H1 (cell line): ENCODE measurements around the gene PES1. TPM values are rescaled to one million over a fixed set of nuclear protein-coding genes. Genes with fewer than 3 reads are reported as not detected.
A peak's percentile ranks its signal among the peaks of the same experiment; 100 is the strongest.

Source experiments
- CTCF ChIA-PET: fragments of 300-600 bp; sonication (Branson Sonifier 250); formaldehyde crosslinking; loops from one replicate; lab custom pipeline; 2021; ENCODE audit not compliant: partially characterized antibody; lab: Charles Lee
- POLR2A ChIA-PET: fragments of 300-600 bp; sonication (Branson Sonifier 250); formaldehyde crosslinking; loops from one replicate; lab custom pipeline; 2021; ENCODE audit warnings: inconsistent platforms; ENCODE audit not compliant: partially characterized antibody; lab: Charles Lee
- DNase-seq, 2 experiments: peaks; one replicate each; pipeline versions ENCODE4 v3.0.0 to v3.0.0-alpha.2; 2010 to 2022; ENCODE audit warnings: low spot score in 2 of 2, low read depth in 1 of 2, mixed read lengths in 1 of 2
- FAIRE-seq: peaks from 2 replicates; lab custom pipeline; 2011; peaks lifted over from hg19 to GRCh38; lab: Jason Lieb, UNC
- H2AFZ ChIP-seq: 2 replicates; pipeline ENCODE4 v1.8.1; 2012; ENCODE audit warnings: low read length, inconsistent platforms
- H2AK5ac ChIP-seq: 2 replicates; pipeline ENCODE4 v1.6.1; 2013; ENCODE audit warnings: low read depth, low read length
- H2BK120ac ChIP-seq: replicated peaks from 2 replicates; pipeline ENCODE3; 2013; ENCODE audit warnings: low read depth, low read length, inconsistent platforms
- H2BK12ac ChIP-seq: 2 replicates; pipeline ENCODE4 v1.6.1; 2013; ENCODE audit warnings: low read depth, low read length
- H2BK15ac ChIP-seq: 2 replicates; pipeline ENCODE4 v1.6.1; 2013; ENCODE audit warnings: low read length
- H2BK20ac ChIP-seq: 2 replicates; pipeline ENCODE4 v1.6.1; 2013; ENCODE audit warnings: low read length
- H2BK5ac ChIP-seq: 2 replicates; pipeline ENCODE4 v1.6.1; 2013; ENCODE audit warnings: low read depth, low read length
- H3K14ac ChIP-seq: 2 replicates; pipeline ENCODE4 v1.6.1; 2013; ENCODE audit warnings: inconsistent platforms; ENCODE audit not compliant: insufficient read length
- H3K18ac ChIP-seq: 2 replicates; pipeline ENCODE4 v1.6.1; 2013; ENCODE audit warnings: low read length; ENCODE audit errors: extremely low read depth
- H3K23ac ChIP-seq: 2 replicates; pipeline ENCODE4 v1.6.1; 2013; ENCODE audit warnings: inconsistent platforms; ENCODE audit not compliant: insufficient read length
- H3K23me2 ChIP-seq: 2 replicates; pipeline ENCODE4 v1.6.1; 2013; ENCODE audit warnings: low read depth, low read length
- H3K27ac ChIP-seq: 2 replicates; pipeline ENCODE4 v1.6.1; 2011; ENCODE audit warnings: low read depth, low read length, inconsistent platforms
- H3K27me3 ChIP-seq, 4 experiments: replicated peaks in 1 of 4; 1 replicate in 1 of 4; 2 replicates in 3 of 4; pipeline versions ENCODE4 v1.6.1 to v1.8.1; 2011 to 2013; ENCODE audit warnings: low read length in 3 of 4, mild to moderate bottlenecking in 3 of 4, inconsistent platforms in 2 of 4, mixed read lengths in 2 of 4, moderate library complexity in 1 of 4; ENCODE audit not compliant: control insufficient read depth in 3 of 4, insufficient read depth in 3 of 4; ENCODE audit errors: extremely low read depth in 1 of 4
- H3K36me3 ChIP-seq, 4 experiments: 2 replicates each; pipeline versions ENCODE4 v1.6.1 to v1.8.1; 2011 to 2013; ENCODE audit warnings: mild to moderate bottlenecking in 4 of 4, low read length in 3 of 4, moderate library complexity in 2 of 4, control low read depth in 1 of 4, inconsistent platforms in 1 of 4; ENCODE audit not compliant: insufficient read depth in 4 of 4, control insufficient read depth in 2 of 4
- H3K4ac ChIP-seq: replicated peaks from 2 replicates; pipeline ENCODE3; 2013; ENCODE audit warnings: low read length, low read depth, mixed read lengths, inconsistent platforms; ENCODE audit not compliant: insufficient read length
- H3K4me1 ChIP-seq, 4 experiments: replicated peaks in 1 of 4; 1 replicate in 1 of 4; 2 replicates in 3 of 4; pipeline versions ENCODE4 v1.6.1 to v1.8.1; 2011 to 2013; ENCODE audit warnings: low read length in 3 of 4, inconsistent platforms in 2 of 4, mixed read lengths in 1 of 4; ENCODE audit not compliant: insufficient read depth in 4 of 4, control insufficient read depth in 3 of 4
- H3K4me2 ChIP-seq, 2 experiments: 2 replicates each; pipeline versions ENCODE4 v1.6.1 to v1.8.1; 2011 to 2013; ENCODE audit warnings: low read depth in 2 of 2, low read length in 2 of 2, control low read depth in 1 of 2, inconsistent platforms in 1 of 2, mild to moderate bottlenecking in 1 of 2; ENCODE audit not compliant: insufficient read depth in 1 of 2
- H3K4me3 ChIP-seq, 4 experiments: fragments of 200-600, 300-600 bp in 1 of 4; sonication (generic), shearing (Covaris generic), sonication (Bioruptor Twin) in 1 of 4; 2 replicates each; pipeline versions ENCODE4 v1.5.1 to v1.8.1; 2011 to 2016; ENCODE audit warnings: low read length in 4 of 4, low read depth in 3 of 4, control low read depth in 2 of 4, inconsistent platforms in 2 of 4, mild to moderate bottlenecking in 2 of 4, mixed read lengths in 1 of 4, moderate library complexity in 1 of 4; ENCODE audit not compliant: insufficient read depth in 2 of 4; ENCODE audit errors: extremely low read depth in 1 of 4
- H3K56ac ChIP-seq: replicated peaks from 2 replicates; pipeline ENCODE3; 2013; ENCODE audit warnings: low read depth, mild to moderate bottlenecking, mixed read lengths, low read length, inconsistent platforms; ENCODE audit not compliant: insufficient read length
- H3K79me1 ChIP-seq: 2 replicates; pipeline ENCODE4 v1.6.1; 2013; ENCODE audit warnings: low read depth, low read length, control low read depth
- H3K79me2 ChIP-seq, 2 experiments: 2 replicates each; pipeline versions ENCODE4 v1.6.1 to v1.8.1; 2012 to 2013; ENCODE audit warnings: low read length in 2 of 2, mild to moderate bottlenecking in 2 of 2, inconsistent platforms in 1 of 2; ENCODE audit not compliant: insufficient read depth in 2 of 2, control insufficient read depth in 1 of 2
- H3K9ac ChIP-seq, 4 experiments: replicated peaks in 1 of 4; 1 replicate in 1 of 4; 2 replicates in 3 of 4; pipeline versions ENCODE4 v1.6.1 to v1.8.1; 2011 to 2013; ENCODE audit warnings: low read depth in 3 of 4, low read length in 3 of 4, control low read depth in 2 of 4, mild to moderate bottlenecking in 2 of 4, moderate library complexity in 2 of 4, inconsistent platforms in 1 of 4; ENCODE audit errors: extremely low read depth in 1 of 4
- H3K9me3 ChIP-seq, 2 experiments: 2 replicates each; pipeline versions ENCODE4 v1.6.1 to v1.8.1; 2012 to 2013; ENCODE audit warnings: mild to moderate bottlenecking in 2 of 2, moderate library complexity in 2 of 2, control low read depth in 1 of 2, inconsistent platforms in 1 of 2, low read depth in 1 of 2, low read length in 1 of 2, mixed read lengths in 1 of 2; ENCODE audit not compliant: insufficient read depth in 2 of 2
- H4K20me1 ChIP-seq, 2 experiments: replicated peaks in 1 of 2; 2 replicates each; pipeline versions ENCODE3 to v1.8.1; 2011 to 2013; ENCODE audit warnings: inconsistent platforms in 2 of 2, low read length in 2 of 2, mild to moderate bottlenecking in 1 of 2; ENCODE audit not compliant: insufficient read depth in 2 of 2, control insufficient read depth in 1 of 2
- H4K5ac ChIP-seq: 2 replicates; pipeline ENCODE4 v1.6.1; 2013; ENCODE audit warnings: low read length, low read depth, mixed read lengths, inconsistent platforms; ENCODE audit not compliant: insufficient read length
- H4K8ac ChIP-seq: 2 replicates; pipeline ENCODE4 v1.8.0; 2013; ENCODE audit warnings: mild to moderate bottlenecking, moderate library complexity, low read length, inconsistent platforms; ENCODE audit not compliant: insufficient read depth; ENCODE audit errors: extremely low read depth
- H4K91ac ChIP-seq: replicated peaks from 2 replicates; pipeline ENCODE3; 2013; ENCODE audit warnings: low read length, mixed read lengths, inconsistent platforms; ENCODE audit not compliant: insufficient read length
- CTCF ChIP-seq, 3 experiments: IDR thresholded peaks; 1 replicate in 2 of 3; 2 replicates in 1 of 3; pipeline versions ENCODE4 v1.5.1 to v1.6.1; 2011; ENCODE audit warnings: low read length in 3 of 3, mild to moderate bottlenecking in 3 of 3, inconsistent platforms in 2 of 3, low read depth in 1 of 3, moderate library complexity in 1 of 3; ENCODE audit not compliant: insufficient read depth in 1 of 3; ENCODE audit errors: control extremely low read depth in 1 of 3
- WGBS, 2 experiments: shearing (Covaris generic) in 1 of 2; methylation state at CpG; one replicate each; pipeline versions ENCODE4 v1.1.6 to v1.1.7; 2013 to 2015; ENCODE audit warnings: low lambda C conversion rate in 2 of 2, mixed read lengths in 2 of 2, inconsistent platforms in 1 of 2, low coverage in 1 of 2, missing lambda C conversion rate in 1 of 2; ENCODE audit not compliant: insufficient replicate concordance in 2 of 2, insufficient coverage in 1 of 2, insufficient read length in 1 of 2; ENCODE audit errors: extremely low coverage in 1 of 2, missing lambda C conversion rate in 1 of 2; 5-methylcytosine and 5-hydroxymethylcytosine counted together
- polyA plus RNA-seq, 7 experiments: library from polyadenylated mRNA; depleted of rRNA in 3 of 7; stranded (reverse) in 5 of 7; unstranded in 2 of 7; fragments of >200 nt in 5 of 7; fragments of 200-250 nt in 2 of 7; gene quantifications; 1 replicate in 5 of 7; 2 replicates in 1 of 7; 4 replicates in 1 of 7; pipeline versions ENCODE4 v1.2.1 to v1.2.3, GENCODE V29; 2011 to 2013; ENCODE audit warnings: missing spikeins in 2 of 7, mixed read lengths in 2 of 7
- total RNA-seq: library from RNA; stranded (reverse); fragmentation: NEBNext Ultra II Directional; extraction: Animal tissue kit (Norgen Biotek cat#: 25700); gene quantifications from 2 replicates; pipeline ENCODE4 v1.2.1, GENCODE V29; 2021
- TF ChIP-seq, protein P1 (sequence below): IDR thresholded peaks from 2 replicates; pipeline ENCODE4 v1.6.1; 2012; ENCODE audit warnings: inconsistent platforms

The PES1 gene
- total and polyA plus RNA-seq, 2 of the 8 experiments (the other 6 are each of a cell fraction or from before 2014, with no cell fraction given), result 121 to 191 TPM

DNA sequence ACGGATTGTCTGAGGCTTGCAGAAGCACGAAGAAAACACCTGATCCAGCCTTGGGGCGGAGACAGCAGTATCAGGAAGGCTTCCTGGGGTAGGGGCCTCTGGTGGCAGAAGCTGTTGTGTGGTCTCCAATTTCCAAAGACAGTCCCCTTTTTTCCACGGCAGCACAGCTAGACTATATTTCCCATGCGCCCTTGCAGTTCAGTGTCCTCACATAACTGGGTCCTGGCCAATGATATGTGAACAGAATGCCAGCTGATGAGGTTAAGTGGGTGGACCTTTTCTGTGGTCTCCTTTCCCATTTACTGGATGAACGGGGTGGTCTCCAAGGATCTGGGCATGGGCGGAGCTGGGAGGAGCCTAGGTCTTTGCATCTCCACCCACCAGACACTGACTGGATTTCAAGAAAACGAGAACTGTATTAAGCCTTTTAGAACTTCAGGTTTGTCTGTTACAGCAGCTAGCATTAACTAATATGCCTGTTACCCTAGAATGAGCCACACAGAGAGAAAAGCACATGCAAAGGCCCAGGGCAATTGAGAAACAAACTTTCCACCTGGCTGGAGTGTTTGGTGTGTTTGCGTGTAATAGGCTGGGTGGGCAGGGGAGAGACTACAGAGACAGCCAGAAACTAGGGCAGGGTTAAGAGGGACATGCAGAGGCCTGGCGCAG is 23.4 kb downstream of the PES1 start:
- DNase-seq, result no peak
- Histone ChIP-seq H3K79me2 (no peaks in the 10 kb centered on the region), H4K8ac (no peak overlapping the region), H2BK20ac (no peak overlapping the region), H3K27ac (no peak overlapping the region), H2BK120ac (no peak overlapping the region), H3K56ac (no peak overlapping the region), H4K5ac (no peak overlapping the region), H2BK5ac (no peak overlapping the region), H4K20me1 (no peaks in the 10 kb centered on the region), H3K4me1 (peaks cover 0 to 11% (median 6%) of the 10 kb centered on the region in 4 experiments; a peak in 5 of 7 replicates), H3K23ac (no peak overlapping the region), H3K4ac (no peak overlapping the region), H3K36me3 (no peaks in the 10 kb centered on the region), H3K9me3 (no peaks in the 10 kb centered on the region), H2BK15ac (no peak overlapping the region), H3K18ac (no peak overlapping the region), H3K23me2 (no peaks in the 10 kb centered on the region; the same call in 1 of the 2 replicates), H3K14ac (no peak overlapping the region), H3K4me3 (no peak overlapping the region), H2AFZ (no peak overlapping the region), H2BK12ac (peak overlapping the region; percentile 55; the same call in 1 of the 2 replicates), H3K27me3 (no peaks in the 10 kb centered on the region), H3K9ac (no peak overlapping the region), H3K4me2 (no peak overlapping the region), H4K91ac (no peak overlapping the region), H3K79me1 (no peaks in the 10 kb centered on the region; the same call in none of the 2 replicates), H2AK5ac (no peak overlapping the region)
- TF ChIP-seq CTCF (IDR thresholded peaks at IDR 0.05; ENCODE audit: control extremely low read depth in 1 of 3, insufficient read depth in 1 of 3, low read depth in 1 of 3, low read length in 3 of 3), result peak in 1 of 3 experiments; percentile 10; a peak in 1 of 4 replicates
- TF ChIP-seq, protein P1, sequence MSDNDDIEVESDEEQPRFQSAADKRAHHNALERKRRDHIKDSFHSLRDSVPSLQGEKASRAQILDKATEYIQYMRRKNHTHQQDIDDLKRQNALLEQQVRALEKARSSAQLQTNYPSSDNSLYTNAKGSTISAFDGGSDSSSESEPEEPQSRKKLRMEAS, result no peak
- CTCF ChIA-PET, result interaction anchor here (0.9 to 1.5 kb wide), 5 partner anchors 11 to 123 kb away, joined by 3 to 6 read pairs (median 4); partner anchors contain the start of gene TCN2
- 72% methylated on average over 10 of the region's 10 CpGs; no CpG with 5 or more reads in 1 of the 2 experiments for WGBS, 2 experiments
- POLR2A ChIA-PET, result interaction anchor here (1.4 kb wide), 1 partner anchor 23 kb away, joined by 4 read pairs; no protein-coding TSS in a partner anchor
- peak; percentile 66 for FAIRE-seq
